Upper lobe of left lung (tissue), 6 donors: ENCODE data around the gene CHADL. TPM values are rescaled to one million over a fixed set of nuclear protein-coding genes. Genes with fewer than 3 reads are reported as not detected.
"Not testable (repeated sequence)": the region's sequence is repeated elsewhere in the genome, so short reads cannot be mapped to it uniquely, and the experiment has no call there.

ENCODE experiments used
- ATAC-seq, 2 donors: fragments of 200-7000 bp; cut with Tn5 transposase; one replicate each; pipeline ENCODE4 v1.9.1; 2022; ENCODE audit warnings: mild to moderate bottlenecking in 2 of 2, moderate library complexity in 2 of 2; ENCODE audit not compliant: low FRiP score in 2 of 2
- DNase-seq, 2 donors: peaks; one replicate each; pipeline ENCODE4 v3.0.0-alpha.2; 2019 to 2020
- H3K27ac ChIP-seq, 4 donors: fragments of 200-600 bp; sonication (generic); one replicate each; pipeline ENCODE4 v1.5.1; 2016 to 2019
- H3K27me3 ChIP-seq, 4 donors: fragments of 200-600 bp; sonication (generic); one replicate each; pipeline ENCODE4 v1.5.1; 2017 to 2019
- H3K36me3 ChIP-seq, 4 donors: fragments of 200-600 bp; sonication (generic); one replicate each; pipeline ENCODE4 v1.5.1; 2016 to 2019
- H3K4me1 ChIP-seq, 4 donors: fragments of 200-600 bp; sonication (generic); one replicate each; pipeline ENCODE4 v1.5.1; 2018 to 2019
- H3K4me3 ChIP-seq, 4 donors: fragments of 200-600 bp; sonication (generic); one replicate each; pipeline ENCODE4 v1.5.1; 2017 to 2019; ENCODE audit warnings: mild to moderate bottlenecking in 2 of 4, moderate library complexity in 1 of 4
- H3K9me3 ChIP-seq, 4 donors: fragments of 200-600 bp; sonication (generic); one replicate each; pipeline ENCODE4 v1.5.1; 2018 to 2019
- CTCF ChIP-seq, 6 experiments: fragments of 450-650 bp in 4 of 6; fragments of 200-600 bp in 2 of 6; sonication (generic) in 2 of 6; IDR thresholded peaks; one replicate each; pipeline ENCODE4 v1.5.1; 2016 to 2019; ENCODE audit warnings: antibody characterized with exemption in 6 of 6
- EP300 ChIP-seq, 4 donors: sonication (generic); formaldehyde crosslinking; IDR thresholded peaks; one replicate each; pipeline ENCODE4 v1.5.1; 2017; ENCODE audit warnings: antibody characterized with exemption in 4 of 4, control low read depth in 2 of 4
- POLR2A ChIP-seq, 4 donors: fragments of 450-650 bp; IDR thresholded peaks; one replicate each; pipeline ENCODE4 v1.5.1; 2016 to 2017; ENCODE audit warnings: antibody characterized with exemption in 4 of 4, mild to moderate bottlenecking in 2 of 4
- POLR2AphosphoS5 ChIP-seq, 2 donors: sonication (generic); formaldehyde crosslinking; IDR thresholded peaks; one replicate each; pipeline ENCODE4 v1.5.1; 2017; ENCODE audit warnings: antibody characterized with exemption in 2 of 2
- WGBS, 2 donors: methylation state at CpG; one replicate each; pipeline ENCODE4 v1.1.5; 2017 to 2018; 5-methylcytosine and 5-hydroxymethylcytosine counted together
- total RNA-seq, 6 donors: library from RNA; depleted of rRNA in 4 of 6; stranded (reverse); fragments of >200 nt in 4 of 6; gene quantifications; one replicate each; pipeline versions ENCODE4 v1.1.0 to v1.2.1, GENCODE V29; 2016 to 2021
- donor health status: DM: no; HTN: no; CAD: no; lungs with moderate emphysema.
- donor health status: DM: no; HTN: yes; CAD: no; lungs with severe emphysema.

The CHADL gene
- total RNA-seq, 6 donors from 2014 or later, result 2.0 to 12.6 (median 4.4) TPM

- Histone ChIP-seq H3K9me3 (no peaks in the 10 kb centered on the region), H3K4me1 (no peaks in the 10 kb centered on the region), H3K27ac (no peak overlapping the region), H3K4me3 (no peak overlapping the region), H3K27me3 (no peaks in the 10 kb centered on the region), H3K36me3 (peaks cover 18 to 99% (median 81%) of the 10 kb centered on the region in 4 donors)
- DNase-seq (no peak), ATAC-seq (no peak)
- TF ChIP-seq CTCF (IDR thresholded peaks at IDR 0.05), result no peak
- no peak for TF ChIP-seq POLR2A (IDR thresholded peaks at IDR 0.05)
- no peak for TF ChIP-seq POLR2AphosphoS5 (IDR thresholded peaks at IDR 0.05)
- TF ChIP-seq EP300 (IDR thresholded peaks at IDR 0.05), result no peak
- 97 to 99% methylated on average over 7 of the region's 7 CpGs for WGBS, 2 donors
Observed at GRCh38 chr22:41260871-41261270, 20.1 kb upstream of the CHADL start.

GRCh38 chr22:41259756-41260155, 19.0 kb upstream of the CHADL start:
- H3K4me1 ChIP-seq, H3K27ac ChIP-seq, ATAC-seq, DNase-seq, H3K9me3 ChIP-seq, H3K27me3 ChIP-seq, H3K4me3 ChIP-seq: not testable (repeated sequence)
- H3K36me3 ChIP-seq, result peaks cover 18 to 100% (median 81%) of the 10 kb centered on the region in 4 donors
- WGBS, 2 donors, result 90 to 95% methylated on average over 4 of the region's 4 CpGs

- Histone ChIP-seq H3K36me3 (peaks cover 25 to 98% (median 80%) of the 10 kb centered on the region in 4 donors), H3K27ac (no peak overlapping the region)
Observed at GRCh38 chr22:41257696-41258095, 17.0 kb upstream of the CHADL start.

GRCh38 chr22:41256254-41257253, 15.8 kb upstream of the CHADL start:
- DNase-seq (peak in 1 of 2 donors; percentile 71), ATAC-seq (peak in 1 of 2 donors; percentile 29)
- H3K4me1 ChIP-seq, result no peaks in the 10 kb centered on the region
- no peak overlapping the region for H3K4me3 ChIP-seq
- TF ChIP-seq CTCF (IDR thresholded peaks at IDR 0.05) (peak in 1 of 6 experiments; percentile 10), POLR2A (IDR thresholded peaks at IDR 0.05) (no peak), EP300 (IDR thresholded peaks at IDR 0.05) (no peak), POLR2AphosphoS5 (IDR thresholded peaks at IDR 0.05) (no peak)
- 77% methylated on average over 12 to 15 of the region's 20 CpGs for WGBS, 2 donors
- no peaks in the 10 kb centered on the region for H3K27me3 ChIP-seq
- no peaks in the 10 kb centered on the region for H3K9me3 ChIP-seq
- peaks cover 26 to 98% (median 81%) of the 10 kb centered on the region in 4 donors for H3K36me3 ChIP-seq
- no peak overlapping the region for H3K27ac ChIP-seq

More at GRCh38 chr22:41257696-41258095, 17.0 kb upstream of the CHADL start:
- ATAC-seq (no peak), DNase-seq (no peak)
- 97% methylated on average over 6 to 11 of the region's 11 CpGs for WGBS, 2 donors
- TF ChIP-seq POLR2AphosphoS5 (IDR thresholded peaks at IDR 0.05) (no peak), EP300 (IDR thresholded peaks at IDR 0.05) (no peak), POLR2A (IDR thresholded peaks at IDR 0.05) (no peak), CTCF (IDR thresholded peaks at IDR 0.05) (no peak)
- Histone ChIP-seq H3K27me3 (no peaks in the 10 kb centered on the region), H3K9me3 (no peaks in the 10 kb centered on the region), H3K4me3 (no peak overlapping the region), H3K4me1 (no peaks in the 10 kb centered on the region)

- 88 to 92% methylated on average over 7 of the region's 7 CpGs for WGBS, 2 donors
- H3K36me3 ChIP-seq, result peaks cover 20 to 98% (median 87%) of the 10 kb centered on the region in 4 donors
Observed at GRCh38 chr22:41254230-41254629, 13.5 kb upstream of the CHADL start.

More at GRCh38 chr22:41254230-41254629, 13.5 kb upstream of the CHADL start:
- H3K4me3 ChIP-seq, result no peak overlapping the region
- no peak overlapping the region for H3K27ac ChIP-seq
- no peak for DNase-seq
- H3K27me3 ChIP-seq, result no peaks in the 10 kb centered on the region
- ATAC-seq, result no peak
- TF ChIP-seq CTCF (IDR thresholded peaks at IDR 0.05) (no peak), POLR2AphosphoS5 (IDR thresholded peaks at IDR 0.05) (no peak), EP300 (IDR thresholded peaks at IDR 0.05) (no peak), POLR2A (IDR thresholded peaks at IDR 0.05) (no peak)
- no peaks in the 10 kb centered on the region for H3K9me3 ChIP-seq
- H3K4me1 ChIP-seq, result no peaks in the 10 kb centered on the region
